A549 (cell line): ENCODE measurements around the gene CRYBG2. TPM values are rescaled to one million over a fixed set of nuclear protein-coding genes. Genes with fewer than 3 reads are reported as not detected.
"Not testable (repeated sequence)": the region's sequence is repeated elsewhere in the genome, so short reads cannot be mapped to it uniquely, and the experiment has no call there.

Experiments used
- ATAC-seq, 2 experiments: fragments of 200-7000 bp in 1 of 2; fragments of >200 bp in 1 of 2; cut with Nextera tagmentation in 1 of 2; cut with Tn5 transposase in 1 of 2; 3 replicates each; pipeline versions ENCODE4 v1.8.0 to v1.9.1; 2018 to 2020; ENCODE audit warnings: mild to moderate bottlenecking in 1 of 2, moderate library complexity in 1 of 2
- CTCF ChIA-PET: fragments of 300-600 bp; sonication (Branson Sonifier 250); formaldehyde crosslinking; extraction: SDS; loops from one replicate; lab custom pipeline; 2021; ENCODE audit warnings: antibody characterized with exemption, inconsistent platforms; lab: Yijun Ruan, JAX
- POLR2A ChIA-PET: fragments of 350-600 bp; formaldehyde crosslinking; extraction: SDS; loops from one replicate; lab custom pipeline; 2021; ENCODE audit warnings: antibody characterized with exemption, inconsistent platforms; lab: Yijun Ruan, JAX
- DNase-seq, 2 experiments: peaks; one replicate each; pipeline versions ENCODE4 v3.0.0 to v3.0.0-alpha.2; 2011 to 2016; ENCODE audit warnings: low read depth in 1 of 2, low spot score in 1 of 2
- FAIRE-seq: peaks from 2 replicates; lab custom pipeline; 2011; peaks lifted over from hg19 to GRCh38; lab: Jason Lieb, UNC
- H3K27ac ChIP-seq, 2 experiments: fragments of >200 bp; sonication (Bioruptor Twin); formaldehyde crosslinking; 3 replicates each; pipeline ENCODE4 v1.5.1; 2016 to 2017
- H3K4me1 ChIP-seq: fragments of >200 bp; sonication (Bioruptor Twin); formaldehyde crosslinking; 3 replicates; pipeline ENCODE4 v1.6.1; 2016
- H3K4me2 ChIP-seq: fragments of >200 bp; sonication (Bioruptor Twin); formaldehyde crosslinking; 3 replicates; pipeline ENCODE4 v1.6.1; 2016
- H3K4me3 ChIP-seq: fragments of >200 bp; sonication (Bioruptor Twin); formaldehyde crosslinking; 3 replicates; pipeline ENCODE4 v1.5.1; 2016
- H3K9me3 ChIP-seq: fragments of >200 bp; sonication (Bioruptor Twin); formaldehyde crosslinking; 3 replicates; pipeline ENCODE4 v1.6.1; 2016
- ATOH8 ChIP-seq: fragments of 250-450 bp; sonication (Bioruptor Pico); IDR thresholded peaks from 2 replicates; pipeline ENCODE4 v1.5.0; 2020; ENCODE audit warnings: low read depth, mild to moderate bottlenecking, moderate library complexity
- ESRRA ChIP-seq: fragments of 150-350 bp; IDR thresholded peaks from 2 replicates; pipeline ENCODE4 v1.6.1; 2014; ENCODE audit warnings: mild to moderate bottlenecking, low read length, borderline replicate concordance
- FOSB ChIP-seq: fragments of 250-450 bp; sonication (Bioruptor Pico); IDR thresholded peaks from 2 replicates; pipeline ENCODE4 v1.5.0; 2020; ENCODE audit warnings: mild to moderate bottlenecking, moderate library complexity
- HDAC2 ChIP-seq: fragments of 200-600 bp; sonication (generic); IDR thresholded peaks from 2 replicates; pipeline ENCODE4 v1.6.1; 2016
- HOXA7 ChIP-seq: fragments of 250-450 bp; sonication (Bioruptor Pico); IDR thresholded peaks from 2 replicates; pipeline ENCODE4 v1.5.0; 2020; ENCODE audit warnings: mild to moderate bottlenecking, moderate library complexity
- HOXB5 ChIP-seq: fragments of 250-450 bp; sonication (Bioruptor Pico); IDR thresholded peaks from 2 replicates; pipeline ENCODE4 v1.5.0; 2020; ENCODE audit warnings: mild to moderate bottlenecking, moderate library complexity
- JUN ChIP-seq, 2 experiments: fragments of >200 bp; sonication (Bioruptor Twin); formaldehyde crosslinking; IDR thresholded peaks; 2 replicates in 1 of 2; 3 replicates in 1 of 2; pipeline ENCODE4 v1.6.1; 2016 to 2017
- MAZ ChIP-seq: fragments of 150-350 bp; IDR thresholded peaks from 2 replicates; pipeline ENCODE4 v1.6.1; 2014; ENCODE audit warnings: antibody characterized with exemption, low read depth, low read length, borderline replicate concordance
- POLR2AphosphoS2 ChIP-seq: conservative IDR thresholded peaks from 2 replicates; pipeline ENCODE4 v1.6.1; 2012; ENCODE audit warnings: low read length, improper control_type of control experiment, inconsistent platforms
- RCOR1 ChIP-seq: fragments of 150-350 bp; IDR thresholded peaks from 2 replicates; pipeline ENCODE4 v1.6.1; 2014; ENCODE audit warnings: antibody characterized with exemption, low read length, low read depth
- SMC3 ChIP-seq: fragments of >200 bp; sonication (Bioruptor Twin); formaldehyde crosslinking; IDR thresholded peaks from 3 replicates; pipeline ENCODE4 v1.6.1; 2018; ENCODE audit warnings: inconsistent platforms
- ZNF302 ChIP-seq: fragments of 250-450 bp; sonication (Bioruptor Pico); IDR thresholded peaks from 2 replicates; pipeline ENCODE4 v1.9.0; 2021; ENCODE audit warnings: inconsistent platforms, mild to moderate bottlenecking, moderate library complexity
- WGBS: methylation state at CpG from one replicate; pipeline ENCODE4 v1.1.6; 2017; ENCODE audit errors: missing lambda C conversion rate; 5-methylcytosine and 5-hydroxymethylcytosine counted together
- polyA plus RNA-seq, 4 experiments: library from polyadenylated mRNA; depleted of rRNA in 3 of 4; stranded (reverse); fragments of >200 nt; fragmentation: RNase III in 1 of 4; extraction: RNeasy Plus Mini Kit Qiagen cat#74134 plus additional on column Dnase treatment in 1 of 4; gene quantifications; 2 replicates in 3 of 4; 3 replicates in 1 of 4; pipeline ENCODE4 v1.2.3, GENCODE V29; 2011 to 2017
- TF ChIP-seq, protein P1 (sequence below): fragments of 250-450 bp; sonication (Bioruptor Pico); IDR thresholded peaks from 2 replicates; pipeline ENCODE4 v1.5.0; 2021; ENCODE audit warnings: mild to moderate bottlenecking, moderate library complexity, borderline replicate concordance
- TF ChIP-seq, protein P2 (sequence below): fragments of 450-650 bp; IDR thresholded peaks from 2 replicates; pipeline ENCODE4 v1.6.1; 2014; ENCODE audit warnings: antibody characterized with exemption
- TF ChIP-seq, protein P3 (sequence below): fragments of >200 bp; sonication (Bioruptor Twin); formaldehyde crosslinking; IDR thresholded peaks from 3 replicates; pipeline ENCODE4 v1.6.1; 2016
- TF ChIP-seq, protein P4 (sequence below): fragments of 150-350 bp; IDR thresholded peaks from 2 replicates; pipeline ENCODE4 v1.6.1; 2014; ENCODE audit warnings: low read depth, mild to moderate bottlenecking, low read length

CRYBG2 gene
- polyA plus RNA-seq, 2 of the 4 experiments (the other 2 are of a cell fraction): 0.67 to 2.7 TPM

DNA sequence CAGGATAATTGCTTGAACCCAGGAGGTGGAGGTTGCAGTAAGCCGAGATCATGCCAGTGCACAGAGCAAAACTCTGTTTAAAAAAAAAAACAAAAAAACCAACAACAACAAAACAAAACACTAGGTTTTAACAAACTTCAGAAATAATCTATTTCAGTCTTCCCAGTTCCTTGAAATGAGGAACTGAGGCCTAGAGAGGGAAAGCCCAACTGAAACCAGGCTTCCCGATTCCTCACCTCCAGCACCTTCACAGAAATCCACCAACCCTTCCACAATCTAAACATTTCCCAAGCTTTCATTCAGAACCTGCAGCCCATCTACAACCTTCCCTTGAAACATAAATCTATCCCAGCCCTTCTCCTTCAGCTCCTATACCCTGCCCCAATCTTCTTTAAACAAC is 36.8 kb downstream of the CRYBG2 start:
- H3K4me1 ChIP-seq: 0 out of 3 replicates have a peak, but pooled peaks cover 5% of the 10 kb centered on the region
- WGBS: 86% methylated on average over 2 of the region's 2 CpGs
- no peak overlapping the region for H3K4me2 ChIP-seq
- H3K9me3 ChIP-seq: no peaks in the 10 kb centered on the region
- ChIA-PET CTCF (interaction anchor here (14.3 kb wide), 1 partner anchor 30 kb away, joined by 128 read pairs; no protein-coding TSS in a partner anchor), POLR2A (no interaction called here)
- H3K27ac ChIP-seq: no peak overlapping the region
- TF ChIP-seq MAZ (no peak), JUN (IDR thresholded peaks at IDR 0.05) (no peak), SMC3 (no peak), RCOR1 (no peak), FOSB (CRISPR knock-in tag) (no peak), ATOH8 (CRISPR knock-in tag) (no peak), ESRRA (no peak), HOXB5 (CRISPR knock-in tag) (no peak), POLR2AphosphoS2 (no peak)
- TF ChIP-seq, protein P1, sequence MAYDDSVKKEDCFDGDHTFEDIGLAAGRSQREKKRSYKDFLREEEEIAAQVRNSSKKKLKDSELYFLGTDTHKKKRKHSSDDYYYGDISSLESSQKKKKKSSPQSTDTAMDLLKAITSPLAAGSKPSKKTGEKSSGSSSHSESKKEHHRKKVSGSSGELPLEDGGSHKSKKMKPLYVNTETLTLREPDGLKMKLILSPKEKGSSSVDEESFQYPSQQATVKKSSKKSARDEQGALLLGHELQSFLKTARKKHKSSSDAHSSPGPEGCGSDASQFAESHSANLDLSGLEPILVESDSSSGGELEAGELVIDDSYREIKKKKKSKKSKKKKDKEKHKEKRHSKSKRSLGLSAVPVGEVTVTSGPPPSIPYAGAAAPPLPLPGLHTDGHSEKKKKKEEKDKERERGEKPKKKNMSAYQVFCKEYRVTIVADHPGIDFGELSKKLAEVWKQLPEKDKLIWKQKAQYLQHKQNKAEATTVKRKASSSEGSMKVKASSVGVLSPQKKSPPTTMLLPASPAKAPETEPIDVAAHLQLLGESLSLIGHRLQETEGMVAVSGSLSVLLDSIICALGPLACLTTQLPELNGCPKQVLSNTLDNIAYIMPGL (CRISPR knock-in tag): no peak
- TF ChIP-seq, protein P2, sequence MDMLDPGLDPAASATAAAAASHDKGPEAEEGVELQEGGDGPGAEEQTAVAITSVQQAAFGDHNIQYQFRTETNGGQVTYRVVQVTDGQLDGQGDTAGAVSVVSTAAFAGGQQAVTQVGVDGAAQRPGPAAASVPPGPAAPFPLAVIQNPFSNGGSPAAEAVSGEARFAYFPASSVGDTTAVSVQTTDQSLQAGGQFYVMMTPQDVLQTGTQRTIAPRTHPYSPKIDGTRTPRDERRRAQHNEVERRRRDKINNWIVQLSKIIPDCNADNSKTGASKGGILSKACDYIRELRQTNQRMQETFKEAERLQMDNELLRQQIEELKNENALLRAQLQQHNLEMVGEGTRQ: no peak
- ATAC-seq (no peak), FAIRE-seq (no peak), DNase-seq (no peak)
- H3K4me3 ChIP-seq: no peak overlapping the region

DNA sequence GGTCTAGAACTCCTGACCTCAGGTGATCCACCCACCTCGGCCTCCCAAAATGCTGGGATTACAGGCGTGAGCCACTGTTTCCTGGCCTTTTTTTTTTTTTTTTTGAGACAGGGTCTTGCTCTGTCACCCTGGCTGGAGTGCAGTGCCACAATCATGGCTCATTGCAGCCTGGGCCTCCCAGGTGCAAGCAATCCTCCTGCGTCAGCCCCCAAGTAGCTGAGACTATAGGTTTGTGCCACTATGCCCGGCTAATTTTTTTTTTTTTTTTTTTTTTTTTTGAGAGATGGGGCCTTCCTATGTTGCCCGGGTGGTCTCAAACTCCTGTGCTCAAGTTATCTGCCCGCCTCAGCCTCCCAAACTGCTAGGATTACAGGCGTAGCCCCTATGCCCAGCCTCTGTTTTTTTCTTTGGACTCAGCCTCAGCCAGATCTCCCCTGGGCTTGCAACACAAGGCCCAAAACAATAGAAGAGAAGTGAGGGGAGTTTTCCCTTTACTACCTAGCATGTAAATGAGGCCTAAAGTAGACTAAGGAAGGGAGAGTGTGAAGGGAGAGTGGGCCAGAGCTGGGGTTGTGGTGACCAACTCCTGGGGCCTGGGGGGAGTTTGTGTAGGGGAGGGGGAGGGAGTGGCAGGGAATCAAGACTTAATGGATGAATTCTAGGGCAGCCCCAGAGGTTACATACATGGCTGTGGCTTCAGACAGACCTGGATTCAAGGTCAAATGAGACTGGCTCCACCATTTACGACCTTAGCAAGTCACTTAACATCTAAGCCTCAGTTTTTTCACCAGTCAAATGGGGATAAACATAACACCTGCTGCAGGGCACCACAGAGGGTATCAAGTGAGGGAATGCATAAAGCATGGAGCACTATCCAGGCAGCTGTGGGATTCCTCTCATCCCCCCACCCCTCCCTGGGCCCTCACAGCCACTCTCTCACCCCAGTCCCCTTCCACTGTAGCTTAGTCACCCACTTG is 37.8 kb downstream of the CRYBG2 start:
- ChIA-PET CTCF (interaction anchor here (14.3 kb wide), 1 partner anchor 29 kb away, joined by 128 read pairs; no protein-coding TSS in a partner anchor), POLR2A (no interaction called here)
- H3K27ac ChIP-seq: no peak overlapping the region
- FAIRE-seq: no peak
- H3K4me1 ChIP-seq: 0 out of 3 replicates have a peak, but pooled peaks cover 2% of the 10 kb centered on the region
- ATAC-seq: no peak
- TF ChIP-seq HOXA7 (CRISPR knock-in tag): no peak
- TF ChIP-seq, protein P2: no peak
- TF ChIP-seq ESRRA: no peak
- TF ChIP-seq, all 56 proteins: peak for 0
- Histone ChIP-seq H3K9me3 (no peaks in the 10 kb centered on the region), H3K4me2 (no peak overlapping the region), H3K4me3 (no peak overlapping the region)
- WGBS: 81% methylated on average over 8 of the region's 8 CpGs
- DNase-seq: no peak

- FAIRE-seq (no peak), DNase-seq (no peak), ATAC-seq (no peak)
- no peak overlapping the region for H3K4me3 ChIP-seq
- ChIA-PET CTCF (interaction anchor here (0.7 to 14.3 kb wide), 8 partner anchors 18 to 103 kb away, joined by 3 to 128 read pairs (median 4); partner anchors contain the start of genes CEP85 and SH3BGRL3), POLR2A (interaction anchor here (1.1 kb wide), 1 partner anchor 80 kb away, joined by 3 read pairs; the partner anchor contains the start of gene CEP85)
- TF ChIP-seq, protein P3, sequence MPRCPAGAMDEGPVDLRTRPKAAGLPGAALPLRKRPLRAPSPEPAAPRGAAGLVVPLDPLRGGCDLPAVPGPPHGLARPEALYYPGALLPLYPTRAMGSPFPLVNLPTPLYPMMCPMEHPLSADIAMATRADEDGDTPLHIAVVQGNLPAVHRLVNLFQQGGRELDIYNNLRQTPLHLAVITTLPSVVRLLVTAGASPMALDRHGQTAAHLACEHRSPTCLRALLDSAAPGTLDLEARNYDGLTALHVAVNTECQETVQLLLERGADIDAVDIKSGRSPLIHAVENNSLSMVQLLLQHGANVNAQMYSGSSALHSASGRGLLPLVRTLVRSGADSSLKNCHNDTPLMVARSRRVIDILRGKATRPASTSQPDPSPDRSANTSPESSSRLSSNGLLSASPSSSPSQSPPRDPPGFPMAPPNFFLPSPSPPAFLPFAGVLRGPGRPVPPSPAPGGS: no peak
- TF ChIP-seq HDAC2 (no peak), HOXB5 (CRISPR knock-in tag) (no peak), POLR2AphosphoS2 (no peak), FOSB (CRISPR knock-in tag) (no peak), ZNF302 (CRISPR knock-in tag) (no peak)
- TF ChIP-seq, protein P4, sequence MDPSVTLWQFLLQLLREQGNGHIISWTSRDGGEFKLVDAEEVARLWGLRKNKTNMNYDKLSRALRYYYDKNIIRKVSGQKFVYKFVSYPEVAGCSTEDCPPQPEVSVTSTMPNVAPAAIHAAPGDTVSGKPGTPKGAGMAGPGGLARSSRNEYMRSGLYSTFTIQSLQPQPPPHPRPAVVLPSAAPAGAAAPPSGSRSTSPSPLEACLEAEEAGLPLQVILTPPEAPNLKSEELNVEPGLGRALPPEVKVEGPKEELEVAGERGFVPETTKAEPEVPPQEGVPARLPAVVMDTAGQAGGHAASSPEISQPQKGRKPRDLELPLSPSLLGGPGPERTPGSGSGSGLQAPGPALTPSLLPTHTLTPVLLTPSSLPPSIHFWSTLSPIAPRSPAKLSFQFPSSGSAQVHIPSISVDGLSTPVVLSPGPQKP: no peak
- H3K4me2 ChIP-seq: no peak overlapping the region
- no peaks in the 10 kb centered on the region for H3K9me3 ChIP-seq
- 73% methylated on average over 5 of the region's 5 CpGs for WGBS
- H3K4me1 ChIP-seq: no peaks in the 10 kb centered on the region
- H3K27ac ChIP-seq: no peak overlapping the region
Measured at GRCh38 chr1:26314501-26314900, 39.4 kb downstream of the CRYBG2 start.

DNA sequence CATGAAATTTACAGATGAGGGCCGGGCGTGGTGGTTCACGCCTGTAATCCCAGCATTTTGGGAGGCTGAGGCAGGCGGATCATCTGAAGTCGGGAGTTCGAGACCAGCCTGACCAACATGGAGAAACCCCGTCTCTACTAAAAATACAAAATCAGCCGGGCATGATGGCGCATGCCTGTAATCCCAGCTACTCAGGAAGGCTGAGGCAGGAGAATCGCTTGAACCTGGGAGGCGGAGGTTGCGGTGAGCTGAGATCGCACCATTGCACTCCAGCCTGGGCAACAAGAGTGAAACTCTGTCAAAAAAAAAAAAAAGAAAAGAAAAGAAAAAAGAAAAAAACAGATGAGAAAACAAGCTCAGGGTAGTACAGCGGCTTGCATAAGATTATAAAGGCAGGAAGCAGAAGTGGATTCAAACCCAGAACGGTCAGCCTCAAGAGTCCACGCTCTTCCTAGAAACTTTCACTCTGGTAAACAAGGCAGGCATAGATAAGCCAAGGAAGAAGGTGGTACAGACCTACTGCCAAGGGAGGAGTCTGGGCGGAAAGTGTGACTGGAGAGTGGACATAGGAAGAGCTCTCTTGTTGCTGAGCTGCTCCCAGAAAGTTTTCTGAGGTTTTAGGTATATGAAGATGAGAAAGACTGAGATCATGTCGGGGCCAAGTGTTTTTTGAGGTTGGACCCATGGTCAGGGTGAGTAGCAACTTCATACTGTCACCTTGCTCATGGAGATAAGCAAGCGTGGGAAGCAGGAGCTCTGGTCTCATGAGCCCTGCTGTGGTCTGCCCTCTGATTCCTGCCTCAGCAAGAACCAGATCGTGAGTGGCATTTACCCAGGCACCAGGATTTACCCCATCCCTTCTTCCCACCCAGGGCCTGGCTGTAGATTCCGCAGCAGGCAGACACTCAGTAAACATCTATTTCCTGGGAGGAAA is 45.7 kb downstream of the CRYBG2 start:
- FAIRE-seq, ATAC-seq, H3K4me3 ChIP-seq, H3K27ac ChIP-seq, H3K9me3 ChIP-seq, H3K4me2 ChIP-seq, H3K4me1 ChIP-seq, DNase-seq, POLR2A ChIA-PET: not testable (repeated sequence)
- WGBS: 82% methylated on average over 21 of the region's 21 CpGs
- CTCF ChIA-PET: interaction anchor here (0.8 to 6.3 kb wide), 6 partner anchors 11 to 56 kb away, joined by 3 to 37 read pairs (median 6); no protein-coding TSS in a partner anchor
